Kidney (tissue), 14 donors: ENCODE measurements around the gene AMMECR1. TPM values are rescaled to one million over a fixed set of nuclear protein-coding genes. Genes with fewer than 3 reads are reported as not detected.

Experiments
- DNase-seq, 5 donors: peaks; one replicate each; pipeline ENCODE4 v3.0.0-alpha.2; 2013 to 2020
- FAIRE-seq: peaks from 2 replicates; lab custom pipeline; 2012; peaks lifted over from hg19 to GRCh38; lab: Jason Lieb, UNC
- H3K27ac ChIP-seq, 2 donors: one replicate each; pipeline ENCODE4 v1.7.0; 2013; ENCODE audit warnings: low read depth in 2 of 2, low read length in 2 of 2, inconsistent platforms in 1 of 2
- H3K27me3 ChIP-seq: one replicate; pipeline ENCODE4 v1.7.1; 2013; ENCODE audit warnings: low read length, inconsistent platforms; ENCODE audit not compliant: control insufficient read depth, insufficient read depth
- H3K36me3 ChIP-seq, 3 donors: one replicate each; pipeline versions ENCODE4 v1.7.0 to v1.7.1; 2013; ENCODE audit warnings: low read length in 3 of 3, control low read depth in 1 of 3, inconsistent platforms in 1 of 3; ENCODE audit not compliant: insufficient read depth in 3 of 3, control insufficient read depth in 2 of 3
- H3K4me1 ChIP-seq, 3 donors: one replicate each; pipeline versions ENCODE4 v1.7.0 to v1.7.1; 2013; ENCODE audit warnings: low read length in 3 of 3, inconsistent platforms in 1 of 3, low read depth in 1 of 3; ENCODE audit not compliant: control insufficient read depth in 2 of 3, insufficient read depth in 2 of 3
- H3K4me3 ChIP-seq, 3 donors: one replicate each; pipeline versions ENCODE4 v1.7.0 to v1.8.1; 2013; ENCODE audit warnings: low read length in 3 of 3, control low read depth in 1 of 3, inconsistent platforms in 1 of 3
- H3K9ac ChIP-seq, 3 donors: one replicate each; pipeline versions ENCODE4 v1.7.0 to v1.7.1; 2013; ENCODE audit warnings: low read length in 3 of 3, control low read depth in 1 of 3, inconsistent platforms in 1 of 3
- H3K9me3 ChIP-seq, 3 donors: one replicate each; pipeline versions ENCODE4 v1.7.0 to v1.7.1; 2013; ENCODE audit warnings: low read length in 3 of 3, control low read depth in 1 of 3, inconsistent platforms in 1 of 3; ENCODE audit not compliant: control insufficient read depth in 2 of 3, insufficient read depth in 1 of 3
- intact Hi-C: fragments of 100-400 bp; cut with DNase I; formaldehyde crosslinking; loops from one replicate; pipeline ENCODE4 v1.11.1; 2022
- polyA plus RNA-seq: library from polyadenylated mRNA; stranded (reverse); fragments of 350-450 nt; fragmentation: Illumina TruSeq; extraction: RNeasy Lipid Tissue Mini Kit (QIAGEN cat#74804); gene quantifications from one replicate; pipeline ENCODE4 v1.2.3, GENCODE V29; 2014; ENCODE audit warnings: low read depth, low replicate concordance; ENCODE audit not compliant: insufficient read depth
- total RNA-seq: library from RNA; stranded (reverse); fragmentation: NEBNext Ultra II Directional; extraction: Animal tissue kit (Norgen Biotek cat#: 25700); gene quantifications from one replicate; pipeline ENCODE4 v1.2.1, GENCODE V29; 2021
- TF ChIP-seq, protein P1 (sequence below): IDR thresholded peaks from 3 replicates; pipeline ENCODE4 v1.5.1; 2012; ENCODE audit warnings: mild to moderate bottlenecking, moderate library complexity, borderline replicate concordance; ENCODE audit not compliant: insufficient read depth; ENCODE audit errors: extremely low read depth
- donor health status: control.
- donor health status: control.
- donor health status: control.
- donor health status: control.
- donor health status: control.
- donor health status: DM: yes; HTN: yes; CAD: no.
- donor health status: Normal renal cell carcinoma (clear cell type).

Gene AMMECR1
- total and polyA plus RNA-seq, 2 donors from 2014 or later: 4.4 to 11.0 TPM

DNA sequence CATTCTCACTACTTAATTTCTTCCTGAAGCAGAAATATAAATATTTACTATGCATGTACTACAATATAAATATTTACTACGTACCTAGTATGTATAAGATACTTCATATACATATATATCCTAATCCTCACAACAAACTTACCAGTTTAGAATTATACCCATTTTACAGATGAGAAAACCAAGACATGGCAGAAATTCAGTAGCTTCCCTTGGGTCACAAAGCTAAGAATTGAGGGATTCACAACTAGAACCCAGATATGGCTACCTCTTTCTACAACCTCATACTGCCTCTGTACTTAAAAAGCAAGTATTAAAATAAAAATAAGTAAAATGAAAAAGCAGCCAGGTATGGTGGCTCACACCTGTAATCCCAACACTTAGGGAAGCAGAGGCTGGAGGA, 65.9 kb downstream of the AMMECR1 start:
- intact Hi-C loops: no loop called here
- H3K9ac ChIP-seq: no peak overlapping the region
- H3K27me3 ChIP-seq: no peaks in the 10 kb centered on the region
- no peaks in the 10 kb centered on the region for H3K9me3 ChIP-seq
- H3K4me1 ChIP-seq: peaks cover 0 to 4% (median 0%) of the 10 kb centered on the region in 3 donors
- TF ChIP-seq, protein P1, sequence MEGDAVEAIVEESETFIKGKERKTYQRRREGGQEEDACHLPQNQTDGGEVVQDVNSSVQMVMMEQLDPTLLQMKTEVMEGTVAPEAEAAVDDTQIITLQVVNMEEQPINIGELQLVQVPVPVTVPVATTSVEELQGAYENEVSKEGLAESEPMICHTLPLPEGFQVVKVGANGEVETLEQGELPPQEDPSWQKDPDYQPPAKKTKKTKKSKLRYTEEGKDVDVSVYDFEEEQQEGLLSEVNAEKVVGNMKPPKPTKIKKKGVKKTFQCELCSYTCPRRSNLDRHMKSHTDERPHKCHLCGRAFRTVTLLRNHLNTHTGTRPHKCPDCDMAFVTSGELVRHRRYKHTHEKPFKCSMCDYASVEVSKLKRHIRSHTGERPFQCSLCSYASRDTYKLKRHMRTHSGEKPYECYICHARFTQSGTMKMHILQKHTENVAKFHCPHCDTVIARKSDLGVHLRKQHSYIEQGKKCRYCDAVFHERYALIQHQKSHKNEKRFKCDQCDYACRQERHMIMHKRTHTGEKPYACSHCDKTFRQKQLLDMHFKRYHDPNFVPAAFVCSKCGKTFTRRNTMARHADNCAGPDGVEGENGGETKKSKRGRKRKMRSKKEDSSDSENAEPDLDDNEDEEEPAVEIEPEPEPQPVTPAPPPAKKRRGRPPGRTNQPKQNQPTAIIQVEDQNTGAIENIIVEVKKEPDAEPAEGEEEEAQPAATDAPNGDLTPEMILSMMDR: no peak
- FAIRE-seq (no peak), DNase-seq (no peak)
- H3K27ac ChIP-seq: no peak overlapping the region
- H3K36me3 ChIP-seq: no peaks in the 10 kb centered on the region
- H3K4me3 ChIP-seq: no peak overlapping the region

DNA sequence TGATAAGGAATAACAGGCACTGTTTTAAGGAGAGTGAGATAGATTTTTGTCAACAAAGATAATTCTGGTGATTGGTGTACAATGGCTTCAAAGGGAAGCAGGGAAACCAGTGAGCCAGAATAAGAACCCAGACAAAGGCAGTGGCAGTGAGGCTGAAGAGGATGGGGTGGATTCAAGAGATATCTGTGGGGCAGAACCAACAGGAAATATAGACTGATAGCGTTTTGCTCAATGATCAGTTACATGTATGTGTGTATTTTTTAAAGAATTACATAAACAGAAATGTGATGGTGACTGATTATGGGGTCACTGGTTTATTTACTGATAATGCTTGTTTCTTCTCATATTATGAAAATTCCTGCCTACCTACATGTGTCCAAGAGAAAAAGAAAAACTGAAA, 66.4 kb downstream of the AMMECR1 start:
- Histone ChIP-seq H3K27me3 (no peaks in the 10 kb centered on the region), H3K4me1 (peaks cover 0 to 4% (median 0%) of the 10 kb centered on the region in 3 donors), H3K36me3 (no peaks in the 10 kb centered on the region), H3K4me3 (no peak overlapping the region), H3K27ac (no peak overlapping the region), H3K9ac (no peak overlapping the region), H3K9me3 (no peaks in the 10 kb centered on the region)
- TF ChIP-seq, protein P1: no peak
- DNase-seq (no peak), FAIRE-seq (peak; percentile 25)
- intact Hi-C loops: no loop called here

DNA sequence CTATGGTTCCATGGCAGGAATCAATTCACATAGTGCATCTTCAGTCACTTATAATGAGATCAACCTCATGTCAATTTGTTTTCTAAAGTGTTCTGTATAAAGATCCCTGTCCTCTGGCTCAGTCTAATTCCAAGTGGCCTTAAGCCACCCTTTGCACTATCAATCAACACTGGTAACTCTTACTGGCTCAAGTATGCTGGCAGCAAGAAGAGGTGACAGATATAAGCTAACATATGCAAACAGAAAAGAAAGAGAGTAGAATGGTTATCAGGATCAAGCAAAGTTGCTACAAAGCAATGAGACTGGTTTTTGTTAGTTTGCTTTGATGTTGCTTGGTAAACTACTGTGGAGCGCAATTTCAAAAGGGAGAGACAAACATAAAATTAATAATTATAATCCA, 67.0 kb downstream of the AMMECR1 start:
- intact Hi-C loops: no loop called here
- H3K36me3 ChIP-seq: no peaks in the 10 kb centered on the region
- TF ChIP-seq, protein P1: no peak

DNA sequence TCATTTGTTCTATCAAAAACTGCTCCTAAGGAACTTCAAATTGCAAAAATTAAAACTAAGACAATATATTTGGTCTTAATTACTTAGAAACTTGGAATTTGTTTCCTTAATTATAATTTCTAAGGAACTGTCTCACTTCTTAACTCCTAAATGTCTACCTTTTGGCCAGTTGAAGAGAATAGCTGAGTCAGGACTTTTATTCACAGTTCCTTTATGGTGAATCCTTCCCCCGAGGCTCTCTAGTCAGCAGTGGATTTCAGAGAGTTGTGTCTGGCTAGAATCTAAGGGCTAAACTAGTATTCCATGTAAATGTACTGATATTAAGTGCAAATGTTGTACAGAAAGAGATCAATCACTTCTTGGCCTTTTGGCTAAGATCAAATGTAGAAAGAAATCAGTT, 69.3 kb downstream of the AMMECR1 start:
- H3K9me3 ChIP-seq: no peaks in the 10 kb centered on the region
- H3K36me3 ChIP-seq: no peaks in the 10 kb centered on the region
- DNase-seq (no peak), FAIRE-seq (peak; percentile 8)
- H3K27ac ChIP-seq: no peak overlapping the region
- no peaks in the 10 kb centered on the region for H3K4me1 ChIP-seq
- no peak overlapping the region for H3K9ac ChIP-seq
- intact Hi-C loops: no loop called here
- H3K4me3 ChIP-seq: no peak overlapping the region
- no peaks in the 10 kb centered on the region for H3K27me3 ChIP-seq
- TF ChIP-seq, protein P1: no peak

More for the DNA sequence above, 67.0 kb downstream of the AMMECR1 start:
- H3K4me3 ChIP-seq: no peak overlapping the region
- no peak for DNase-seq
- H3K27me3 ChIP-seq: no peaks in the 10 kb centered on the region
- peaks cover 0 to 4% (median 0%) of the 10 kb centered on the region in 3 donors for H3K4me1 ChIP-seq
- H3K9ac ChIP-seq: no peak overlapping the region
- no peaks in the 10 kb centered on the region for H3K9me3 ChIP-seq
- no peak overlapping the region for H3K27ac ChIP-seq
- no peak for FAIRE-seq
